ENCODE results near the gene MADCAM1.

Gene MADCAM1

DNA sequence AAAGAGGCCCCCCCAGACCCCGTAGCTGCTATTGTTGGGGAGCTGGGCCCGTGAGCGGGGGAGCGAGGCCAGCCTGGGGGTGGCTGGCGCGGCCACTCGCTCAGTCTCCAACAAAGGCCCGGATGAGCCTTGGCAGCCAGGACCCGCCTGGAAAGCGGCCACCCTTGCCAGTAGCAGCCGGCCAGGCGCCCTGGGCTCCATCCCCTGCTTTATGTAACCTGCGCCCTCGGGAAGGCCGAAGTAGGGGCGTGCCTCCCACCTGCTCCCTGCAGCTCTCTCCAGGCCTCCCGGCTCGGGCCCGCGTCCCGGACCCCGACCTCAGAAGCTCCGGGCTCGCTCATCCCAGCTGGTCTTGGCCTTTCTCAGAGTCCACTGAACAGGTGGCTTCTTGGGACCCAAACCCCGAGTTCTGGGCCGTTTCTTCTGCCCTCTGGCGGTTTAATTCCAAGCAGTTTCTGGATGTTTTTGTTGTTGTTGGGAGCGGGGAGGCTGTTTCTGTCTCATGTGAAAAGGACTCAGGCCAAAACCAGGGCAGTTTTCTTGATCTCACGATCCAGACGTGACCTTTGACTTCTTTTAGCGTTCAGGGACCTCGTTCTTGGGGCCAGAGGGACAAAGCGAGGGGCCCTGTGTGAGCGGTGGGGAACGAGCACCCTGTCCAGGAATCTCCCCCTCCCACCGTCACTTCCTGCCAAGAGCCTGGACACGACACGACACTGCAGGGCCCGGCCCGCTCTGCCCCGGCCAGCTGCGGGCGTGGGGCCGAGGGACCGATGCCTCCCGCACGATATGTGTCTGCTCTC lies 36.5 kb downstream of the MADCAM1 start:
- peak; percentile 40 for DNase-seq (ENCODE audit: low read depth)

DNA sequence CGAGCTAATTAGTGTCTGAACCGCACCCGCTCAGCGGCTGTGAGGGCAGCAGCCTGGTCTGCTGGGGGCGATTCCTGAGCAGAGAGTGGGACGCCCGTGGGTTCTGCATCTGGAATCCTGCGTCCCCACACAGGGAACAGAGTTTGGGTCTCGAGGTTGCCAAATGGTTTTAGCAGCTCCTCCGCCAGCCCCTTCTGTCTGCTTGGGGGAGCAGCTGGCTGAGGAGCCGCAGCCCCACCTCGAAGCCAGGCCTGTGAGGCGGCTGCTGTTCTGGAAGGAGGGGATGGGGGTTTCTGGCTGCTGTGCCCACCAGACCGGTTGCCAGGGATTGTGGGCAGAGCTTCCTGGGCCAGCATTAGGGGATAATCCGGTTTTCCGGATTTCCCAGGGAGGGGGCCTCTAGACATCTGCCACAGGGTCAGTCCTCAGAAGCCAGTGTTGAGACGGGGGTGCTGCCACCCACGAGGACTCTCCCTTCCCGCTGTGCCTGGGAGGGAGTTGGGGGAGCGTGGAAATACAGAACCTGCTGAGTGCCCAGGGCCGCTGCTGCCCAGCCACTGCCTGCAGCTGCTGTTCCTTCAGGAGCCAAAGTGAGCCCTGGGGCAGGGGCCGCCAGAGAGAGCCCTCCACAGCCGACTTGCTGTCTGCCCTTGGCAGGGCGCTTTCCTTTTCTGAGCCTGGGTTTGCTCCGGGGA lies 37.2 kb downstream of the MADCAM1 start:
- DNase-seq (ENCODE audit: low read depth): no peak

DNA sequence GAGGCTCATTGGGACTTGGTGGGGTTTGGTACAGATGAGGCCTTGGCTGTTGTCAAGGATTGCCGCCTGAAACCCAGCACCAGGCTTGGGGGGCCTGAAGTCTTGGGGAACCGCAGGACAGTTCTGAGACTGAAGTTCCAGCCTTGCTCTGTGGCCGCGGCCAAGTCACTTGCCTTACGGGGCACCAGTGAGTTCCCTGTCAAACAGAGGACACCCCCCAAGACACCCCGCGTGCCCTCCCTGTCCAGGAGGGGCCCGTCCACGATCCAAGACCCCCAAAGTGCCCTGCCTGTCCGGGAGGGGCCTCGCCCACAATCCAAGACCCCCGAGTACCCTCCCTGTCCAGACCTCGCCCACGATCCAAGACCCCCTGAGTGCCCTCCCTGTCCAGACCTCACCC lies 37.8 kb downstream of the MADCAM1 start:
- DNase-seq (ENCODE audit: low read depth): no peak

DNA sequence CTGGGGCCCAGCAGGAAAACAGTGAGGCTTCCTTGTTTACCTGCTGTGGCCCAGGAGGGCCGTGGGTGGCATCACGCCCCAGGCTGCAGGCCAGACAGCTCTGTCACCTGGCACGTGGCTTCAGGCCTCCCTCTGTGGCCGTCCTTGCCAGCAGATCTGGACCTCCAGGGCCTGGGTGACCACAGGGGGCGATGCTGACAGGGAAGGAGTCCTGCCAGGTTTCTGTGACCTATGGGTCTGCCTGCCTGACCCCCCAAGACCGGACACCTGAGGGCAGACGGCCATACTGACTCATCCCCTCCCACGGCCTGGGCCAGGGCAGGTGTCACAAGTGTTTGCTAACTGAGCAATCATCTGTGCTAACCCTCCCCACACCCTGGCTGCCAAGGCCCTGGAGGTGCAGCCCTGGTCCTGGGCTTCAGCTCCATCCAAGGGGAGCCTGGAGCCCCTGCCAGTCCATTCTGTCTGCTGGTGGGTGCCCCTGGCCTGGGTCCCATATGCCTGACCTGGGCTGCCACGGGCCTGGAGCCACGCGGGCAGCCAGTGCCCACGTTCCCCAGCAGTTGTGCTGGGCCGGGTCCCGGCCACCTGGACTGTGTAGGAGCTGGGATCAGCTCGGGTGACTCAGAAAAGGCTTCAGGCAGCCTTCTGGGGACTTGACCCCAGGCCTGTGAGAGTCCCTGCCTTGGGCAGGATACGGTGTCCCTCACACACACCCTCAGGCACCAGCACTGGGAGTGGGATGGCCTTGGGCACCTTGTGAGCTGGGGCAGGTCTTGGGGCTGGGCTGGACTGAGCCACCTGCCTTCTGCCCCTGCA lies 38.9 kb downstream of the MADCAM1 start:
- DNase-seq (ENCODE audit: low read depth): no peak

DNA sequence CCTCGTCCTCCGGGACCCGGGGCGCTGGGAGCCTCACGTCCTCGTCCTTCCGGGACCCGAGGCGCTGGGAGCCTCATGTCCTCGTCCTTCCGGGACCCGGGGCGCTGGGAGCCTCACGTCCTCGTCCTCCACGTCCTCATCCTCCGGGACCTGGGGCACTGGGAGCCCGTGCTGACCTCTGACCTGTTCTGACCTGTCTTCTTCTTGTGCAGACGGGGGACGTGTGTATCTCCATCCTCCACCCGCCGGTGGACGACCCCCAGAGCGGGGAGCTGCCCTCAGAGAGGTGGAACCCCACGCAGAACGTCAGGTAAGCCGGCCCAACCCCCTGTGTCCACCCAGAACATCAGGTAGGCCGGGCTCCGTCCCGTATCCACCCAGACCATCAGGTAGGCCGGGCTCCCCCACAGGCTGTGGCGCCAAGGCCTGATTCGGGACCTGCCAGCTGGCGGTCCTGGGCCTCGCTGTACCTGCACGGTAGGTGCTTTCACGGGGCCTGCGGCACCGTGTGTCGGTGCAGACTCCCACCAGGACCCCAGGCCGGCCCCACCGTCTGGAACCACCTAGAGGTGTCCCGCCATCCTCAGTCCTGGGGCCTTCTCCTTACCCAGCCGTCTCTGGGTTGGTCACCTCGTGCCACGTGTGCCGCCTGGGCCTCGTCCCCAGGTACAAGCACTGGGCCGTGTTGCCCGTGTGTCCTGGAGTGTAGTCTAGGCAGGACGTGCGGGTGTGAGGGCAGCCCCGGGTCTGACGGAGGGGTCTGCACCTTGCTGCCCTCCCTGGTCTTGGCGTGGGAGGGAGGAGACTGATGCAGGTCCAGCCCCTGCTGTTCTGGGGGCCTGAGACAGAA lies 40.0 kb downstream of the MADCAM1 start:
- DNase-seq (ENCODE audit: low read depth): no peak

DNA sequence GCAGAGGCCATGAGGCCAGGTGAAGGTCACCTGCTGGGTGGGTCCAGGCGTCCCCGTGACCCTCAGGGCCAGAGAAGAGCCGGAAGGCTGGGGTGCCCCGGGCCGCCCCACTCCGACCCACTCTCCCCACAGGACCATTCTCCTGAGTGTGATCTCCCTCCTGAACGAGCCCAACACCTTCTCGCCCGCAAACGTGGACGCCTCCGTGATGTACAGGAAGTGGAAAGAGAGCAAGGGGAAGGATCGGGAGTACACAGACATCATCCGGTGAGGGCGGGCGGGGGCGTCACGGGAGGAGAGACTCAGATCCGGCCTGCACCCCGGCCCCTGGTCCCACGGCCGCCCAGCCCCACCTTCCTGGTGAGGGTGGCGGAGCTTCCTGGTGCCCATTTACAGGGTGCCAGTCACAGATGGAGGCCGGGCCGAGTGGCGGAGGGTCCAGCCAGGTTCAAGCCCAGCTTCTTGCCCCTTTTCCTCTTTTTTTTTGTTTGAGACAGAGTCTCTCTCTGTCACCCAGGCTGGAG lies 40.7 kb downstream of the MADCAM1 start:
- DNase-seq (ENCODE audit: low read depth): no peak

DNA sequence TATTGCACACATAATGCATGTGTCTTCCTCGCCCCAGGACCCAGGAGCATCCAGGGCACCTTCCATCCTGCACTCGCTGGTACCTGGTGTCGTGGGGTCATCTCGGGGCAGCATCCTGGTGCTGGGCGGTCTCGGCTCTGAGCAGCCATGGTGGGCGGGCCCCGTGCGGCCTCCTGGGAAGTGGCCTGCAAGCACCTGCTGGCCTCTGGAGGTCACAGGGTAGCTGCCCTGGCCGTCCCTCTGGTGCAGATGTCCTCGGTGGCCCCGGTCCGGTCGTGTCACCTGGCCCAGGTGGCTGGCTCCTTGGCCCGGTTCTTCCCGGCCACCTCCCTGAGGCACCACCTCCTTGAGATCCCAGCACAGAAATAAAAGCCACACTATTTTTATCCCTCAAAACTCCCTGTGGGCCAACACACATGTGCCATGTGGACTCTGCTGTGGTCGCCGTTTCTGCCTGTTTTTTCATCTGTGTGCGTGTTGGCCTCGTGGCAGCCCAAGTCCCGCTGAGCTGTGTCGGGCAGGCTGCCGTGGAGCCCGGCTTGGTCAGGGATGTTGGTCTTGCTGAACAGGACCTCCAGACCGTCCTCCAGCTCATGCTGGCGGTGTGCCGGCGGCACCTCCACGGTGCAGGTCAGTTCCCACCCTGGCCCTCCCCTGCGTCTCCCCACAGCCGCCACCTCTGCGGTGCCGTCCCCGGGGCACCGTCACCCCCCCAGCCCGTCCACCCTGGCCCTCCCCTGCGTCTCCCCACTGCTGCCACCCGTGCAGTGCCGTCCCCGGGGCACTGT lies 42.5 kb downstream of the MADCAM1 start:
- DNase-seq (ENCODE audit: low read depth): no peak

DNA sequence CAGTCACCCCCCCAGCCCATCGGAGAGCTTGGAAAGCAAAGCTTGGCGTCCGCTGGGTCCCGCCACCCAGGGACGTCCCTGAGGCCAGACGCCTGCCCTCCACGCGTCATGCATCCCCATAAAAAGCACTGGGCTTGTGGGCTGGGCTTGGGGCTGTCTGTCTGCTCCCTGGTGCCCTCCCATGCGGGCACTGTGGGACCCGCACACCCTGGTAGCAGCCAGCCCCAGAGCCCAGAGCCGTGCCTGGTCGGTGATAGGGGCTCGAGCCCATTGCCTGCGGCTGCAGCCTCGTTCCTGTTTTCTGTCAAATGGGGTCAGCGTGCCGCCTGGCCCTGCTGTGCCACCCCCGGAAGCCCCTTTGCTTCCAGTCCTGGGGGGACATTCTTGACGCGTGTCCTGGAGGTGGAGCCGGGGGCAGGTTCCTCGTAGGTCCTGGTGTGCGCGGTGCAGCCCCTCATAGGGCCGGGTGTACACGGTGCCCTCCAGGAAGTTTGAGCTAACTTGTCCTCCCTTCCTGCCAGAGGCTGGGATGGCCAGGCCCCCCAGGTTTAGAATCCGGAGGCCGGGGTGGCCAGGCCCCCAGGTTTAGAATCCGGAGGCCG lies 43.2 kb downstream of the MADCAM1 start:
- no peak for DNase-seq (ENCODE audit: low read depth)

DNA sequence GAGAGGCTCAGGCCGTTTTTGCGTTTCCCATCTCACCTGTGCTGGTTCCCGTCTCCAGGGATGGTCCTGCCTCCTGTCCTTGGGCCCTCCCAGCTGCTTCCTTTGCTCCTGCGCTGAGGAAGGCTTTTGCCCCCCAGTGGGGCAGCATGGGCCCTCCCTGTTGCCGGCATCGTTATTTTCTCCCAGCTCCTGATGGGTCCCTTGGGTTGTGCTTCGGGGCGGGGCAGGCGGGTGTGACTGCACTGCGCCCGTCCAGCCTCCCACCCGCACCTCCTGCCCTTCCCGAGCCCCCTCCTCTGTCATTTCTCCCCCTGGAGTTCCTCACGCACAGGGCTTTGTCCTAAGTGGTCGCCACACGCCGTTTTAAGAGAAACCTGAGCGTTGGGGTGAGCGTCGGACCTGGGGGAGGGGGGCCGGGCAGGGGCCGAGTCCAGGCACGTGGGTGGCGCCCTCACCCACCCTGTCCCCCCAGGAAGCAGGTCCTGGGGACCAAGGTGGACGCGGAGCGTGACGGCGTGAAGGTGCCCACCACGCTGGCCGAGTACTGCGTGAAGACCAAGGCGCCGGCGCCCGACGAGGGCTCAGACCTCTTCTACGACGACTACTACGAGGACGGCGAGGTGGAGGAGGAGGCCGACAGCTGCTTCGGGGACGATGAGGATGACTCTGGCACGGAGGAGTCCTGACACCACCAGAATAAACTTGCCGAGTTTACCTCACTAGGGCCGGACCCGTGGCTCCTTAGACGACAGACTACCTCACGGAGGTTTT lies 44.8 kb downstream of the MADCAM1 start:
- DNase-seq (ENCODE audit: low read depth): no peak

DNA sequence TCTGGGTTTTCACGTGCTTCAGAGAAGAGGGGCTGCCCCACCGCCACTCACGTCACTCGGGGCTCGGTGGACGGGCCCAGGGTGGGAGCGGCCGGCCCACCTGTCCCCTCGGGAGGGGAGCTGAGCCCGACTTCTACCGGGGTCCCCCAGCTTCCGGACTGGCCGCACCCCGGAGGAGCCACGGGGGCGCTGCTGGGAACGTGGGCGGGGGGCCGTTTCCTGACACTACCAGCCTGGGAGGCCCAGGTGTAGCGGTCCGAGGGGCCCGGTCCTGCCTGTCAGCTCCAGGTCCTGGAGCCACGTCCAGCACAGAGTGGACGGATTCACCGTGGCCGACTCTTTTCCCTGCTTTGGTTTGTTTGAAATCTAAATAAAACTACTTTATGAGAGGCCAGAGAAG lies 45.4 kb downstream of the MADCAM1 start:
- no peak for DNase-seq (ENCODE audit: low read depth)

DNA sequence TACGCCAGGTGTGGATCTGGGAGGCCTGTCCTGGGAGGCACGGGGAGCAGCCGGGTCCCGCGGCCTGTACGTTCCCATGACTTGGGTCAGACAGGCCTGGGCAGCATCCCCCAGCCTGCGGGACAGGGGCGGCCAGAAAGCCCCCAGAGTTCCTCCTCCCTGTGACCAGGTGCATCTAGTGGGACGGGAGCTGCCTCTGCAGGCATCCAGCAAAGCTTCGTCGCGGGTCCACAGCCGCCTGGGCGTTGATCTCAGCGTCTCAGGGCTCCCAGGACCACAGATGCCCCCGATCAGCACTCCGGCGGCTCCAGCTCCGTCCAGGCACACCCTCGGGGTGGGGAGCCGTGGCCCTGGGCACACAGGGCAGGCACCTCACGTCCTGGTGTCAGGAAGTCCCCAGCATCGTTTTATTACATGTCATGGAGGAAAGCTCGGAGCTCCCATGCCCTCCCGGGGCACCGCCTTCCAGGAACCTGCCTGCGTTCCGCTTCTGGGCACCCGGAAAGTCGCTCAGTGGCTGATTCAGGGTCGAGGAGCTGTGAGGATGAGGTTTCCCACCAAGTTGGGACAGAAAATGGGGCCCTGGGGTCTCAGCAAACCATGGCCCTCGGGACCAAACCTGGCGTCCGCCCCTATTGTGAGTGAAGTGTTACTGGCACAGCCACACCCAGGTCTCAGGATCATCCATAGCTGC lies 46.0 kb downstream of the MADCAM1 start:
- no peak for DNase-seq (ENCODE audit: low read depth)

DNA sequence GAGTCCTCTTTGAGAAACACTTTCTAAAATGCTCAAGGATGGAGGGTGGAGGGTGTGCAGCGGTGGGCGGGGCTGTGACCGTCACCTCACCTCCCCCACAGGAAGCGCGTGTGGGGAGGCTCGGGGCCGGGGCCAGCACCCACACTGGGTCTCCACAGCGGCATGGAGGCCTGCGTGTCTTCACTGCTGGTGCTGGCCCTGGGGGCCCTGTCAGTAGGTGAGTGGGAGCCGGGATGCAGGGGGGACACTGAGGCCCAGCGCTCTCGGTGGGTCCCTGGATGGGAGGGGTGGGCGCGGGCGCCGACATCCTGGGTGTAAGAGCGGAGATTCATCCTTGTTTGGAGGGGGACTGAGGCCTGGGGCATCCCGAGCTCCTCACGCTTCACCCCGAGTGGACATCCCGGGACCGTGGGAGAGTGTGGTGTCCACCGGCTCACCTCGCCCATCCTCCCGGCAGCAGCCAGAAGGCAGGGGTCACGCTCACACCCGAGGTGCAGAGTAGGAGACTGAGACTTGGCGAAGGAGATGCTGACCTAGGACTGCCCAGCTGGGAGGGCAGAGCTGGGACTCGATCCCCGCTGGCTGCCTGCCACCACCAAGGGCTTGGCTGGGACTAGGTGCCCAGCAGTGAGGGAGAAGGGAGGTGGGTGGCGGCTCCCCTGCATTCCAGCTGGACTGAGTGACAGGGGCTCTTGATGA lies 47.8 kb downstream of the MADCAM1 start, which contains the start of gene GZMM:
TSS of gene GZMM (plus strand) at position 144 of the 699 bp plus-strand sequence. CDS start at position 163, 19 bp downstream.
- peak; percentile 72 for DNase-seq (ENCODE audit: low read depth)

DNA sequence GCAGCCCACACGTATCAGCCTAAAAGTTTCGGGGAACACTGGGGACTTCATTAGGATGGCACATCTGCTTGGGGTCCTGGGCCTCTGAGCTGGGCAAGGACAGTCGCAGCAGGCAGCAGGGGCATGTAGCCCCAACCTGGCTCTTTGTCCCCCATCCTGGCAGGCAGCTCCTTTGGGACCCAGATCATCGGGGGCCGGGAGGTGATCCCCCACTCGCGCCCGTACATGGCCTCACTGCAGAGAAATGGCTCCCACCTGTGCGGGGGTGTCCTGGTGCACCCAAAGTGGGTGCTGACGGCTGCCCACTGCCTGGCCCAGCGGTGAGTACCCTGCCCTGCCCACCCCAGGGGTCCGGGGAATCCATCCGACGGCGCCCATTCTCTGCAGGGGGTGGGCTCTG lies 50.8 kb downstream of the MADCAM1 start:
- DNase-seq (ENCODE audit: low read depth): no peak

DNA sequence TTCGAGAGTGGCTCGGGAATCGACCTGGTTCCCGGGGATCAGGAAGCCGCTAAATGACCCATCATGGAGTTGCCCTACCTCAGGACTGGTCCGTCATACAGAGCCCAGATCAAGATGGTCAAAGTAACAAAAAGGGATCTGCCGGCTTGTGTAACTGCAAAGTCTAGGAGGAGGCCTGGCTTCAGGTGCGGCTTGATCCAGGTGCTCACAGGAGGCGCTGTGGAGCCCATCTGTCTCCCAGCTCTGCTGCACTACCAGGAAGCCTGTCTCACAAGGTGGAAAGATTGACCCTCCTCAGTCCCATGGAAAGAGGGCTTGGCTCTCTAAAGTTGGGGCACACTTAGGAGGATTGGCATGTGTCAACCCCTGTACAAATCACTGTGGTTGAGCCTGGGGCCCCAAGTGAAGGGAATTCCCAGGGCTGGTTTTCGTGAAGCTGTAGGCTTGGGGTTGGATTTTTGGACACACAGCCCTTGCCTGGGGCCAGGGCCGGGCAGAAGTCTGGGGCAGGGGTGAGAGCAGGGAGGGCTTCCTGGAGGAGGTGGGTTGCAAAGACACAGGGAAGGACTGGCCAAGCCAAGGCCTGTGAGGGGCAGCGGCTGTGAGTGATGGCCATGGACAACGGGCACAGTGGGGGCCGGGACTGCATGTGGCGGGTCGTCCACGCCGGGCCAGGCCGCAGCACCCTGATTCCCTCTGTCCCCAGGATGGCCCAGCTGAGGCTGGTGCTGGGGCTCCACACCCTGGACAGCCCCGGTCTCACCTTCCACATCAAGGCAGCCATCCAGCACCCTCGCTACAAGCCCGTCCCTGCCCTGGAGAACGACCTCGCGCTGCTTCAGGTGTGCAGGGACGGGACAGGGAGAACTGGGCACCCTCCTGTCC lies 51.8 kb downstream of the MADCAM1 start:
- DNase-seq (ENCODE audit: low read depth): no peak

DNA sequence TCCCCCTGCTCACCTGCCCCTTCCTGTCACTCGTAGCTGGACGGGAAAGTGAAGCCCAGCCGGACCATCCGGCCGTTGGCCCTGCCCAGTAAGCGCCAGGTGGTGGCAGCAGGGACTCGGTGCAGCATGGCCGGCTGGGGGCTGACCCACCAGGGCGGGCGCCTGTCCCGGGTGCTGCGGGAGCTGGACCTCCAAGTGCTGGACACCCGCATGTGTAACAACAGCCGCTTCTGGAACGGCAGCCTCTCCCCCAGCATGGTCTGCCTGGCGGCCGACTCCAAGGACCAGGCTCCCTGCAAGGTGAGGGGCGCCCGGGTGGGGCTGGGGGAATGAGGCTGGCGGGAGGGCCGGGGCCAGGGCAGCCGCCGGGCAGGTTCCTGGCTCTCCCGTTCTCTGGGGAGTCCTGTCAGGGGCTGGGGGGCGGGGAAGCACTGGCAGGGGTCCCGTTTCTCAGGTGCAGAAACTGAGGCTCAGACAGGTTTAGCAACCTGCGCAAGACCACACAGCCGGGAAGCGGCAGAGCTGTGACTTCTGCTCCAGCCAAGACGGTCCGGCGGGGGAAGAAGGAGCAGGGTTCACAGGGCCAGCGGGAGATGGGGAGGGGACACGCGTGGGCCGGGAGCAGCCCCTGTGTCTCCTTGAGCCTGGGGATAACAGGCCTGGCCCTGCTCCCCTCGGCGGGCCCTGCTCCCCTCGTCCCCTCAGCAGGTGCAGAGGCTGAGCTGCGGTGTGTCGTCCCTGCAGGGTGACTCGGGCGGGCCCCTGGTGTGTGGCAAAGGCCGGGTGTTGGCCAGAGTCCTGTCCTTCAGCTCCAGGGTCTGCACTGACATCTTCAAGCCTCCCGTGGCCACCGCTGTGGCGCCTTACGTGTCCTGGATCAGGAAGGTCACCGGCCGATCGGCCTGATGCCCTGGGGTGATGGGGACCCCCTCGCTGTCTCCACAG lies 52.9 kb downstream of the MADCAM1 start:
- no peak for DNase-seq (ENCODE audit: low read depth)

DNA sequence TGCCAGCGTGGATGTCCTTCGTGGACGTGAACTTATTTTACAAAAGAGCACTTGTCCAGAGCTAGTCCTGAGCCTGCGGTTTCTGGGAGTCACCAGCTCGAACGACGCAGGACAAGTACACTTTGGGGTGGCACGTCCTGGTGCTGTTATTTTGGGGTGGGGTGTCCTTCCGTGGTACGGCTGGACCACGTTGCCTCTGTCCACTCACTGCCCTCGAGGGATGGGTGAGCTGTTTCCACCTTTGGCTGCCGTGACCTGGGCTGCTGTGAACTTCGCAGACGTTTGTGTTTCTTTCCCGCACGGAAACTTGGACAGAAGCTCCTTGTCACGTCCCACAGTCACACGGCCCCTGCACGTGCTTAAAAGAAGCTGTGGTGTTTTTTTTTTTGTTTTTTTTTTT lies 58.5 kb downstream of the MADCAM1 start:
- DNase-seq (ENCODE audit: low read depth): no peak

All from T follicular helper cell (primary cell).